ENCODE data around the gene C1QL3.

Gene C1QL3

DNA sequence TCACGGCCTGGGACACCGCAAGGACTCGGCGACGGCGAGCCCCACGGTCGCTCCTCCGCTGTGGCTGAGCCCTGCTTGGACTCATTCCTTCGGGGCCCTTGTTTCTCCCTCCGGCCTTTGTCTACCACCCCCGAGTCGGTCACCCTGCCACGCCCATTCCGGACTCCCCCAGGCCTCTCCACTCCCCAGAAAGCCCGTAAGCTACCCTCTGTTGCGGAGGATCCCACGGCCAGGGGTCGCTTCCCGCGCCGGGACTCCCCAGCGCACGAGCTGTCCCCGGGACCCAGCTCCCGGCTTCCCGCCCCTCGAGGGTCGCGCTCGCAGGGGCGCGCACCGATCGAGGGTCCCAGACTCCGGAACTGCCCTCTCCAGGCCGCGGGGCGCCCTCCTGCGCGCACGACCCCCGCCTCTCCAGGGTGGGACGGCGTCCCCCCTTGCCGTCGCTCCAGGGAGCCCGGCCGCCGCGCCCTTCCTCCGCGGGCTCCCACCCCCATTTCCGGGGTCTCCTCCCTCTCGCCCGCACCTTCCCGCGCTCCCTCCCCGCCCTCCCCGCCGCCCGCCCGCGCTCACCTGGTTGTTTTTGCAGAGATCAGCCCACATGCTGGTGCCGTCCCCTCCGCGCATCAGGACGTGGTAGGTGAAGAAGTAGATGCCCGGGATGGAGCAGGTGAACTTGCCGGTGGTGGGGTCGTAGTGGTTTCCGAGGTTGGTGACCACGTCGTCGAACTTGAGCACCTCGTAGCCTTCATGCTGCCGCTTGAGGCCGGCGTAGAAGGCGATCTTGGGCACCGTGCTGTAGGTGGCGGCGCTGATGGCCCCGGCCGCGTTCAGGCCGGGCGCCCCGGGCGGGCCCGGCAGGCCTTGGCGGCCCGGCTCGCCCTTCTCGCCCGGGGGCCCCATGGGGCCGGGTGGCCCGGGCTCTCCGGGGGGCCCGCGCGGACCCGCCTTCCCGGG, 1.5 kb downstream of the C1QL3 start:
- no peak for TF ChIP-seq ZNF274 (IDR thresholded peaks at IDR 0.05; ENCODE audit: low read depth, low read length)
- peak overlapping the region; percentile 47; the same call in 1 of the 2 replicates for H3K4me3 ChIP-seq (ENCODE audit: low read length)

DNA sequence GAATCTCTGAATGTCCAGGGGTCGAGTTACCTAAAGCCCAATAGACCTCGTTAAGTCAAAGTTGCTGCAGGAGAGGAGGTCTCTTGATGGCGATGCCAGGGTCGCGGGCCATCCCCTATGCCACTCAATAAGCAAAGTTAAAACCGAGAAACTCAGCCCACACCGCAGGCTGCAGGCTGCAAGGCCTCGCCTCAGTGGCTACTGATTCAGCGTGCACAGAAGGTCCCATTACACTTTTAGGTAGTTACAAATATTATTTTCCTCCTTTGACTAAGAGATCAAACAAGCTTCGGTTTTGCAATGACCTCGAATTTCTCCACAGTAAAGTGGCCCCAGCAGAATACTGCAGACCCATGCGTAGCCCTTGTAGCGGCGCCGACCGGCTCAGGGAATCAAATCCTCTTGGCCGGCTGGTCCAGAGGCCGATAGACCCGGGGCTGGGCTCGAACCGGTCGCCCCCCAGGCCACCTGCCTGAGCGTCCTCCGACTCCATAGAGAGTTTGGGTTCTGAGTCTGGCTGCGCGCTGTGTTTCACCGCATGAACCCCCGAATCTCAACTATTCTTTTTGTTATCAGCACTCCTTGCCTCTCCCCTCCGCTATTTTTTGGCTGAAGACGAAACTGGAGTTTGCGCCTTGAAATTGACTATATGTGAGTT, 2.3 kb downstream of the C1QL3 start:
- H3K4me3 ChIP-seq (ENCODE audit: low read length) = no peak overlapping the region
- no peak for TF ChIP-seq ZNF274 (IDR thresholded peaks at IDR 0.05; ENCODE audit: low read depth, low read length)

DNA sequence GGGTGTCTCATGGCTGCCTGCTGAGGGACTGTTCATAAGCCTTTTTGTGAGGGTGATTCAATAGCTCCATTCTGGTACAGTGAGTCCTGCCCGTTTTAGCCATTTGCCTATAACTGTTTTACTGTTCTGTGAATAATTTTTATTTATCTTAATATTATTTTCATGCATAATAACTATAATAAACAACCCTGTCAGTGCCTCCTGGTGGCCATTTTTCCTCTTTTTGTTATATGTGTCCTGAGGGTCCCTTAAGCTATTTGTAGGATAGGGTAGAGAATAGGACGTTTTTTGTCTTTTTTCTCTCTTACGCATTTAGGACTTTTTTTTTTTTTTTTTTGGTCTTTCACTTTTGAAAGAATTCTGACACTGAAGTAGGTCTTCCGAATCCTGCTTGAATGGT, 2.9 kb downstream of the C1QL3 start:
- H3K4me3 ChIP-seq (ENCODE audit: low read length) = no peak overlapping the region
- no peak for TF ChIP-seq ZNF274 (IDR thresholded peaks at IDR 0.05; ENCODE audit: low read depth, low read length)

DNA sequence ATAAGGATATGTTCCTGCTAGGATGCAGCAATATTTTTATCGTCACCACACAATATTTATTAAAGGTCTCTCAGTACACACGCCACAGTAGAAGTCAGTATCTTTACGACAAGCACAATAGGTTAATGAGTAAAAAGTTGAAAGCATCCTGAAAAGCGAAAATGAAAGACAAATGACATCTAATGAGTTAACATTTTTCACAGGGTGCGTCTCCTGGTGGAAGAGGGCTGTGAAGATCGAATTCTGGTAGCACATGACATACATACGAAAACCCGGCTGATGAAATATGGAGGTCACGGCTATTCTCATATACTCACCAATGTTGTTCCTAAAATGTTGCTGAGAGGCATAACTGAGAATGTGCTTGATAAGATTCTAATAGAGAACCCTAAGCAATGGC, 10.8 kb downstream of the C1QL3 start:
- TF ChIP-seq ZNF274 (IDR thresholded peaks at IDR 0.05; ENCODE audit: low read depth, low read length) = no peak
- no peak overlapping the region for H3K4me3 ChIP-seq (ENCODE audit: low read length)

DNA sequence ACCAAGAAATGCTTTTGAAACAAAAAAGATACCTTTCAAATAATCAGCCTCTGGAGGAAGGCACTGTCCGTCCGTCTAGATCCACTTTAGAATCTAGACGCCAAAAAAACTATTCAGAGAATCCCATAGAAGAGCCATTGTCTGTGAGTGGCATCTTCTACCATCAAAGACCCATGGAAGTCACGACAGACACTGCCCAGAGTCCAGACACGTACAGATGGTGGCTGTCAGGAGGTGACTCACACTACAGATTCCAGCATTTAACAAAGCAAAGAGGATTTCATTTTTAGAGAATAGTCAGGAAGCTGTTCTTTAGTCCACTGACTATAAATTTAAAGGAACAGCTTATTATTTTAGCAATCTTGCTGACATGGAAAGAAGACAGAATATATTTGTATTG, 11.7 kb downstream of the C1QL3 start:
- no peak overlapping the region for H3K4me3 ChIP-seq (ENCODE audit: low read length)
- TF ChIP-seq ZNF274 (IDR thresholded peaks at IDR 0.05; ENCODE audit: low read depth, low read length) = no peak

DNA sequence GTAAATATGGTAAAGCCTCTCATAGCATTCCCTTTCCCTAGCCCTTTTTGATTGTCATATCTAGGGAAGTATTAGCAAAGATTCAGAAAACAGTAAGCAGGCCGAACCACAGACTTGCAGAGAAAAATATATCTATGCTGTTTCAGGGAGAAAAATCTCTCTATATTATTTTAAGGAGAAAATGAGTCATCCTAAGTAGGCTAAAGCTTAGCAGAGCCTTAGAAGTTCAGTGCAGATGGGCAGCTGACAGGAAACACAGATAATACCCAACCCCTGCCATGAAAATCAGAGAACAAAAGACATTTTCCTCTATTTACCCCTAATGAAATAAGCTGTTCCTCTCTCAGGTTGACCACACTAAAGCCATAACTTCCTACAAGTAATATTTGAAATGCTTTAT, 16.5 kb downstream of the C1QL3 start:
- no peak for TF ChIP-seq ZNF274 (IDR thresholded peaks at IDR 0.05; ENCODE audit: low read depth, low read length)
- no peak overlapping the region for H3K4me3 ChIP-seq (ENCODE audit: low read length)

DNA sequence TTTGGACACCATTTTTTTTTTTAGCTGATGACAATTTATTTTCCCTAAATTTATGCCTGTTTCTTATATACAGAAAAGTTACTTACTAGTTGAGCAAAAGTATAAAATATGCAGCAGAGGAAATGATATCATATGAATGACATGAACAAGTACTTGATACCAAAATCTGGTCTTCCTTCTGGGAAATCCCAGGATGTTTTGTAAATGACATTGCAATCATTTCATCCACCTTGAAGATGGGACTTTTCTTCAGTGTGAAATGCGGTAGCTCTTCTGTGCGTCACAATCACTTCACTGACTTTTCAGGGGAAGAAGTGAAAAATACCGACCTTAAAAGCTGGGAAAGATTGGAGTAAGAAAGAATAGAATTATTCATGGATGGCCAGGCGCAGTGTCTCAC, 23.8 kb downstream of the C1QL3 start:
- no peak overlapping the region for H3K4me3 ChIP-seq (ENCODE audit: low read length)
- TF ChIP-seq ZNF274 (IDR thresholded peaks at IDR 0.05; ENCODE audit: low read depth, low read length) = no peak

DNA sequence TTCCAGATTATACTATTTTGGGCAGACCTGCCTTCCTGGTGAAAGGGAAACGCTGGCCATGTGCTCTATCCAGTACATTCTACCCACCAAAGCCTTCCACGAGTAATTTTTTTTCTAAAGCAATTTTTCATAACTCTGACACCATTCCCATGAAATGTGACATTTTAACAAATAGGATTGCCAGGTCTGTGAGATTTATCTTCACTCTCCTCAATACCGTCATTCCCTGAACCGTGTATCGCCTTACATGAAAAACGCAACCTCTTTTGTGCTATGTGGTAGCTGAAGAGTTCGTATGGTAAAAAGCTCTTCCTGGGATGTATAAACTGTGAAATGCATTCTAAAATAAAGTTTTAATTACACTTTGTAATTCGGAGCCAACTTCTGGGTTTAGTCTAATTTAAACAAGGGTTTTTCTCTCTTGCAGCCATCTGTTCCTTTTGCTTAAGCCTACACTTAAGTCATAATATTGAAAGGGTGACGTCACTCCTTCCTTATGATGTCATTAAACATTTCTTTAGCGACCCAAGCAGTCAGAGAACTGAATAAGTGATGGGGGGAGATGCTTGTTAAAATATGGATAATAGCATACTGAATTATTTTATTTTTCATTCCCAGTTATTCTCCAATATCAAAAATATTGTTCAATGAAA, 27.7 kb downstream of the C1QL3 start:
- H3K4me3 ChIP-seq (ENCODE audit: low read length) = no peak overlapping the region
- no peak for TF ChIP-seq ZNF274 (IDR thresholded peaks at IDR 0.05; ENCODE audit: low read depth, low read length)

DNA sequence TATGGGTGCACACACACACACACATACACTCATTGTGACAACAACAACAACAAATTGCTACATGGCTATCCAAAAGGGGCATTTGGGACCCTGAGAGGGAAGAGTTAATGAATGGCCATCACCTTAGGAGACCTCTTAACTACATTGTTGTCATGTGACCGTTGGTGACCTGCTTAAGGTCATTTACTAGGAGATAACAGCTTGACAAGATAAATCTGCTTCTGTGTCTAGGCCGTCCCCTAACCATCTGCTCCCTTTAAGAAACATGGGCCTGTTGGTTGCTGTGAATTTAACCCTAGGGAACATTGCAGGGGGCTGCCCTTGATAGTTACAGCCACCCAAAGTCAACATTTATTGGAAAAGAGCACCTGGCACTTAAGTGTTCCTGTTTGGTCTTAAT, 29.7 kb downstream of the C1QL3 start:
- H3K4me3 ChIP-seq (ENCODE audit: low read length) = no peak overlapping the region
- TF ChIP-seq ZNF274 (IDR thresholded peaks at IDR 0.05; ENCODE audit: low read depth, low read length) = no peak

DNA sequence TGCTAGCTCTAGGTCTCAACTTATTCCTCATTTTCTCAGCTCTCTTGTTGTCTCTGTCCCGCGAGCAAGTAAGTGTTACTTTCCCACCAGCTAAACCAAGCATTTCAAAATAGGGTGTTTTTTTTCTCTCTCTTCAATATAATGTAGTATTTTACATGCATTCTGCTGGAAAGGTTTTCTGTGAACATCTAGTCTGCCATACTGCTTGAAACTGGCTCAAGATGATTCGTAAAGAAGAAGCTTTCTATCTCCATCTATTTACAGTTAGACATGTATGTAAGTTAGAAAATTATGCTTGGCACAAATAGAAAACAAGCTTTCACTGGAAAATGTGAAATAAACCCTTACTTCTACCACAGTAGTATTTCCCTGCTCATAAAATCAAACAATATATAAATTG, 31.2 kb downstream of the C1QL3 start:
- H3K4me3 ChIP-seq (ENCODE audit: low read length) = no peak overlapping the region
- TF ChIP-seq ZNF274 (IDR thresholded peaks at IDR 0.05; ENCODE audit: low read depth, low read length) = no peak

DNA sequence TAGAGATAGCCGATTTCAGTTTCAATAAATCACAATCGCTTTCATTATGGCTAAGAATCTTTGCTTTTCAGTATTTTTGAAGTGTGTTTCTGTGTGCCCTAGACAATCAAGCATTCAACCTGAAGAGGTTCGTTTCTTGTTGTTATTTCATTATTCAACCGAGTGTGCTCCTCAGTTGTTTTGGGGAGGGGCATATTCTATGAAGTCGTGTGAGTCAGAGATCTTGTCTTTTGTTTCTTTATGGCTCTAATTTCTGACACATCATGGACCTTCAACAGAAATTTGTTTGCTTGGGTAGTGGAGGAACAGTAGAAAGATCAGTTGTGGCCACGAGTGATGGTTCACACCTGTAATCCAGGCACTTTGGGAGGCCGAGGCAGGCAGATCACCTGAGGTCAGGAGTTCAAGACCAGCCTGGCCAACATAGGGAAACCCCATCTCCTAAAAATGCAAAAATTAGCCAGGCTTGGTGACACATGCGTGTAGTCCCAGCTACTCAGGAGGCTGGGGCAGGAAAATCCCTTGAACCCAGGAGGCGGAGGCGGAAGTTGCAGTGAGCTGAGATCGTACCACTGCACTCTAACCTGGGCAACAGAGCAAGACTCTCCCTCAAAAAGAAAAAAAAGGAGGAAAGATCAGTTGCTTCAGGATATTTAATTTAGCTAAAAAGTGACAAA, 38.3 kb downstream of the C1QL3 start:
- H3K4me3 ChIP-seq (ENCODE audit: low read length) = no peak overlapping the region
- no peak for TF ChIP-seq ZNF274 (IDR thresholded peaks at IDR 0.05; ENCODE audit: low read depth, low read length)

DNA sequence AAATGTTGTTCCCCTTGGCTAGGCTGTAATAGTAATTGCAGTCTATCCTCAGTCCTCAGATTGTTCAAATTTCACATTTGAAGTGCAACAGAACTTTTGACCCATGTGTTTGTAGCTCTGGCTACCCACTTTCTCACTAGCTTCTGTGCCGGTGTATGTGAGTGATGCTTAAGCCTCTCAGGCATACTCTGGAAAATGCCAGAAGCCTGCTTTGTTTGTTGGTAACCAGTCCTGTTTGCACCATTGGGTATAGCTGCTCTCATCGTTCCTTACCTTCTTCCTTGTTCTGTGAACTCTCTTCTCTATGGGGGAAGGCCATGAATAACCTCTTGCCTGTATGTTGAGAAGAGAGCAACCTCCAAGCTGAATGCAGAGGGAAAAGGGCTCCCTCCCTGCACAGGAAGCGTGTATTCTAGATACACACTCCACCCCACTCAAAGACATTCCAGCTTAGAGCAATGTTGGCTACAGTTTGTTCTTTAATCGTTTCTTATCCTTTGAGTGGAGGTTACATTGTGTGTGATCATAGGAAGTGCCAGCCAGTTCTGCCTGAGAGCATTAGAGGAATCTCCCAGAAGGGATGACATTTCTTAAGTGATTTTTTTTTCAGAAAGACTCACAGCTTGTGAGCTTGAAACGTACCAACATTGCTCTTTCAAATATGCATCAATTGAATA, 40.5 kb downstream of the C1QL3 start:
- no peak for TF ChIP-seq ZNF274 (IDR thresholded peaks at IDR 0.05; ENCODE audit: low read depth, low read length)
- H3K4me3 ChIP-seq (ENCODE audit: low read length) = no peak overlapping the region

DNA sequence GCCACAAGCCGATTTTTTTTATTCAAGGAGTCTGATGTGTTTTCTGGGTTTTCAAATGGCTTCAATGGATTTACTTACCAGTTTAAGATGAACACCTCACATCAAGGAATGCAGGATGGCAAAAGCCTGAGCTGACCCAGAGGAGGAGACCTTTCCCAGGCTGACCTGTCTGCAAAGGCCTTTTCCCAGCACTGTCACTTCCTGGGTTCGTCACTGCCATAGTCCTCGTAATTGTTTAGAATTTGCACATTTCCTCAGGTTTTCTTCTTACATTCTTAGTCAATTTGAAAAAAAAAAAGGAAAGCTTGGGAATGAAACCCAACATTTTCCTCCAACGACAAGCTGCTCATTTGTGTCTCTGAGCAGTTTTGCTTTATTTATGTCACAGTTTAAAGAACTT, 42.9 kb downstream of the C1QL3 start:
- H3K4me3 ChIP-seq (ENCODE audit: low read length) = no peak overlapping the region
- TF ChIP-seq ZNF274 (IDR thresholded peaks at IDR 0.05; ENCODE audit: low read depth, low read length) = no peak

DNA sequence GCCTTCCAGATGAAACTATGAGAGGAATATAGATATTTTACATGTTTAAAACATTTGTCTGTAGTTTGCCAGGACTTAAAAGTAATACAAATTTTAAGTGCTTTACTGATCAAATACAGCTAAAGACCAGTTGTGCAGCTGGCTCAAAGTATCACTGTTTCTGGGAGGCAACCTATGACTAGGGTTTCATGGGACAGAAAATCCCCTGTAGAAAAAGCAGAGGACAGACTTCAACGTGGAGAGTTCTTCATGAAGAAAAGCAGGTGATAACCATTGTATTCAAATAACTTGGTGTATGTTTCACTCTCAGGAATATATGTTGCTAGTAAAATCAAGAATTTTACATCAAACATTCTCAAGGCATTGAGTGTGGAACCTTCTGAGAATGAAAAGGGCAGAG, 43.9 kb downstream of the C1QL3 start:
- no peak overlapping the region for H3K4me3 ChIP-seq (ENCODE audit: low read length)
- no peak for TF ChIP-seq ZNF274 (IDR thresholded peaks at IDR 0.05; ENCODE audit: low read depth, low read length)
